Measurements from ENCODE around the gene LRP5. TPM values are rescaled to one million over a fixed set of nuclear protein-coding genes. Genes with fewer than 3 reads are reported as not detected.

The LRP5 gene
- total and polyA plus RNA-seq, 7 donors, result 18.0 to 63.1 (median 28.9) TPM

DNA sequence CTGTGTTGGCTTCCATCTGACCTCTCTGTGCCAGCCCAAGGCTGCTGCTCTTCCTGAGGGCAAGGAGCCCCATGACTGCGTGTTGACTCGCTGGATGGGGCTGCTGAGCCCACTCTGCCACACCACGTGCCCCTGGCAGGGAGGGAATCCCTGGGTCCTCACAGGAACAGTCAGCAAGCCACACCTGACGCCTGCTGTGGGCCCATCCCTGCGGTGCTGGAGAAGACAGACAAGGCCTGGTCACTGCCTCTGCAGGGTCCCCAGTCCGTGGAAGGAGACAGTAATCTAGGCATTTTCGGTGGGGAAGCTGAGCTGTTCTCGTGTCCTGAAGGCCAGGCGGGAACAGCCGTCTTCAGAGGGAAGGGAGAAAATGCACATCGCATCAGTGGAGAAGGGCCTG is 137.6 kb downstream of the LRP5 start:
- no peak for DNase-seq
- Histone ChIP-seq H3K4me3 (no peak overlapping the region), H3K4me1 (peaks cover 0 to 10% (median 4%) of the 10 kb centered on the region in 4 donors), H3K27ac (peak overlapping the region in 2 of 4 donors; percentile 4 to 5), H3K9me3 (no peaks in the 10 kb centered on the region), H3K27me3 (no peaks in the 10 kb centered on the region), H3K36me3 (peaks cover 0 to 17% (median 0%) of the 10 kb centered on the region in 4 donors)
- TF ChIP-seq POLR2AphosphoS5 (IDR thresholded peaks at IDR 0.05) (no peak), POLR2A (IDR thresholded peaks at IDR 0.05) (no peak), EP300 (IDR thresholded peaks at IDR 0.05) (no peak)
- TF ChIP-seq, protein P1, sequence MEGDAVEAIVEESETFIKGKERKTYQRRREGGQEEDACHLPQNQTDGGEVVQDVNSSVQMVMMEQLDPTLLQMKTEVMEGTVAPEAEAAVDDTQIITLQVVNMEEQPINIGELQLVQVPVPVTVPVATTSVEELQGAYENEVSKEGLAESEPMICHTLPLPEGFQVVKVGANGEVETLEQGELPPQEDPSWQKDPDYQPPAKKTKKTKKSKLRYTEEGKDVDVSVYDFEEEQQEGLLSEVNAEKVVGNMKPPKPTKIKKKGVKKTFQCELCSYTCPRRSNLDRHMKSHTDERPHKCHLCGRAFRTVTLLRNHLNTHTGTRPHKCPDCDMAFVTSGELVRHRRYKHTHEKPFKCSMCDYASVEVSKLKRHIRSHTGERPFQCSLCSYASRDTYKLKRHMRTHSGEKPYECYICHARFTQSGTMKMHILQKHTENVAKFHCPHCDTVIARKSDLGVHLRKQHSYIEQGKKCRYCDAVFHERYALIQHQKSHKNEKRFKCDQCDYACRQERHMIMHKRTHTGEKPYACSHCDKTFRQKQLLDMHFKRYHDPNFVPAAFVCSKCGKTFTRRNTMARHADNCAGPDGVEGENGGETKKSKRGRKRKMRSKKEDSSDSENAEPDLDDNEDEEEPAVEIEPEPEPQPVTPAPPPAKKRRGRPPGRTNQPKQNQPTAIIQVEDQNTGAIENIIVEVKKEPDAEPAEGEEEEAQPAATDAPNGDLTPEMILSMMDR (IDR thresholded peaks at IDR 0.05), result no peak
- intact Hi-C loops (cut with DNase I), result loop anchor here (10.0 kb wide), 1 partner anchor 65 kb away; no protein-coding TSS in a partner anchor
- WGBS, 2 donors, result 94 to 95% methylated on average over 11 of the region's 11 CpGs

DNA sequence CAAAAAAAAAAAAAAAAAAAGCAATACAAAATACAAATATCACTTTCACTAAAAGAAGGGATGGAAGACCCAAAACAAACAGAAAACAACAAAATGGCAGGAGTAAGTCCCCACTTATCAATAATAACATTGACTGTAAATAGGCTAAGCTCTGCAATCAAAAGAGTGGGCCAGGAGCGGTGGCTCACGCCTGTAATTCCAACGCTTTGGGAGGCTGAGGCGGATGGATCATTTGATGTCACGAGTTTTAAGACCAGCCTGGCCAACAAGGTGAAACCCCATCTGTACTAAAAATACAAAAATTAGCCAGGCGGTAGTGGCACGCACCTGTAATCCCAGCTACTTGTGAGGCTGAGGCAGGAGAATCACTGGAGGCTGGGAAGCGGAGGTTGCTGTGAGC is 138.3 kb downstream of the LRP5 start:
- DNase-seq, result no peak
- 94 to 98% methylated on average over 8 of the region's 8 CpGs for WGBS, 2 donors
- Histone ChIP-seq H3K9me3 (no peaks in the 10 kb centered on the region), H3K27ac (no peak overlapping the region), H3K4me1 (peaks cover 0 to 7% (median 2%) of the 10 kb centered on the region in 4 donors), H3K4me3 (no peak overlapping the region), H3K36me3 (peaks cover 0 to 17% (median 0%) of the 10 kb centered on the region in 4 donors), H3K27me3 (no peaks in the 10 kb centered on the region)
- intact Hi-C loops (cut with DNase I), result no loop called here
- TF ChIP-seq, protein P1 (IDR thresholded peaks at IDR 0.05), result no peak
- TF ChIP-seq EP300 (IDR thresholded peaks at IDR 0.05), result no peak
- TF ChIP-seq POLR2AphosphoS5 (IDR thresholded peaks at IDR 0.05), result no peak
- TF ChIP-seq POLR2A (IDR thresholded peaks at IDR 0.05), result no peak

GRCh38 chr11:68454767-68455166 is 142.4 kb downstream of the LRP5 start:
- H3K27ac ChIP-seq, result no peak overlapping the region
- 25 to 61% methylated on average over 8 of the region's 8 CpGs for WGBS, 2 donors
- peaks cover 0 to 5% (median 1%) of the 10 kb centered on the region in 4 donors for H3K4me1 ChIP-seq
- H3K27me3 ChIP-seq, result no peaks in the 10 kb centered on the region
- intact Hi-C loops (cut with DNase I), result no loop called here
- TF ChIP-seq POLR2AphosphoS5 (IDR thresholded peaks at IDR 0.05) (no peak), POLR2A (IDR thresholded peaks at IDR 0.05) (no peak), EP300 (IDR thresholded peaks at IDR 0.05) (no peak)
- TF ChIP-seq, protein P1 (IDR thresholded peaks at IDR 0.05), result no peak
- H3K36me3 ChIP-seq, result no peaks in the 10 kb centered on the region
- no peak overlapping the region for H3K4me3 ChIP-seq
- no peak for DNase-seq
- no peaks in the 10 kb centered on the region for H3K9me3 ChIP-seq

- no peaks in the 10 kb centered on the region for H3K27me3 ChIP-seq
Observed at GRCh38 chr11:68455485-68455884, 143.1 kb downstream of the LRP5 start.

More at GRCh38 chr11:68455485-68455884, 143.1 kb downstream of the LRP5 start:
- Histone ChIP-seq H3K4me1 (peaks cover 0 to 7% (median 2%) of the 10 kb centered on the region in 4 donors), H3K4me3 (no peak overlapping the region), H3K27ac (no peak overlapping the region), H3K9me3 (no peaks in the 10 kb centered on the region), H3K36me3 (no peaks in the 10 kb centered on the region)
- TF ChIP-seq POLR2A (IDR thresholded peaks at IDR 0.05) (no peak), EP300 (IDR thresholded peaks at IDR 0.05) (no peak), POLR2AphosphoS5 (IDR thresholded peaks at IDR 0.05) (no peak)
- TF ChIP-seq, protein P1 (IDR thresholded peaks at IDR 0.05), result no peak
- WGBS, 2 donors, result 56 to 77% methylated on average over 8 of the region's 8 CpGs
- DNase-seq, result no peak
- intact Hi-C loops (cut with DNase I), result no loop called here
